Dendritic cell treated with granulocyte-macrophage colony-stimulating factor and Interleukin-4, amounts not matched to agents 40 ng/mL and 50 ng/mL, for 4 days (primary cell): ENCODE measurements around the gene FARS2.

Experiments
- H3K27ac Mint-ChIP-seq: one replicate; pipeline ENCODE4 v1.8.0; 2022; ENCODE audit warnings: mild to moderate bottlenecking, mixed read lengths
- H3K27me3 Mint-ChIP-seq: one replicate; pipeline ENCODE4 v1.8.0; 2022; ENCODE audit warnings: mild to moderate bottlenecking, mixed read lengths
- H3K36me3 Mint-ChIP-seq: one replicate; pipeline ENCODE4 v1.8.0; 2022; ENCODE audit warnings: low read depth, mixed read lengths
- H3K4me1 Mint-ChIP-seq: one replicate; pipeline ENCODE4 v1.8.0; 2022; ENCODE audit warnings: low read depth, mixed read lengths
- H3K4me3 Mint-ChIP-seq: one replicate; pipeline ENCODE4 v1.8.0; 2022; ENCODE audit warnings: mild to moderate bottlenecking, moderate library complexity, mixed read lengths
- H3K9me3 Mint-ChIP-seq: one replicate; pipeline ENCODE4 v1.8.0; 2022; ENCODE audit warnings: mixed read lengths
- intact Hi-C: fragments of 100-400 bp; cut with micrococcal nuclease; formaldehyde crosslinking; loops from one replicate; pipeline ENCODE4 v1.15.0; 2022

Gene FARS2

DNA sequence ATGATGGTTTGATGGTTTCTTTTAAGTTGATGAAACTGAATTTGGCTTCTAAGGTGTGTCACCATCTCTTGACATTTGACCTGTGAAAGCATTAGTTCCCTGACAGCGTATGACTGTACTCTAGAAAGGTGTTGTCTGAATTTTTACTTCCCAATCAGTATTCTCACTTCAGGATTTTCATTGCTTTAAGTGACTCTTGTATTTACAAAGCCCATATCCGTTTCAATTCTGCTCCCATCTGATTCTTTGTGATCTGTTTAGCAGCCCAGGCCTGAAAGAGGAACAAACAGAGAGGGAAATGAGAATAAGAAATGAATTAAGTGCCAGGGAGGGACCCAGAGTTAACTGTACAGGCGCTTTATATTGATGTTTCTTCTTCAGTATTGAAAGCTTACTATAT, 73.7 kb downstream of the FARS2 start:
- H3K27me3 Mint-ChIP-seq, result no peaks in the 10 kb centered on the region
- intact Hi-C loops, result no loop called here
- H3K4me3 Mint-ChIP-seq, result no peak overlapping the region
- peaks cover 53% of the 10 kb centered on the region for H3K4me1 Mint-ChIP-seq
- H3K36me3 Mint-ChIP-seq, result no peaks in the 10 kb centered on the region
- H3K27ac Mint-ChIP-seq, result peak overlapping the region; percentile 67
- H3K9me3 Mint-ChIP-seq, result no peaks in the 10 kb centered on the region

DNA sequence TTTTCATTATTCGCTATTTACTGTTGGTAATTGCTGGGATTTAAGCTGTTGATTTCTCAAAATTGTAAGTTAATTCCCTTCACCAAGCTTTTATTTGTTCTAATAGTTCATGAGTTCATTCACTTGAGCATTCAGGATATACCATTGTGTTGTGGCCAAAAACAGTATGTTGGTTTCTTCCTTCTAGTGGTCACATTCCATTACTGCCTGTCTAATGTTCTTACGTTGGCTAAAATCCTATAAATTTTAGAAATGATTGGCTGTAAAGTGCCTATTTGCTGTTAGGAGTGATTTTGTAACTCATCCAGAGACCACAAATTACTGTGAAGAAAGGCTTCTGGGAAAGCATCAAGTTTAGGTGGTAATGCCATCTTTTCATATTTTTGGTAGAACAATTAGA, 76.3 kb downstream of the FARS2 start:
- intact Hi-C loops, result no loop called here
- no peaks in the 10 kb centered on the region for H3K9me3 Mint-ChIP-seq
- no peaks in the 10 kb centered on the region for H3K36me3 Mint-ChIP-seq
- no peak overlapping the region for H3K27ac Mint-ChIP-seq
- H3K4me3 Mint-ChIP-seq, result no peak overlapping the region
- H3K27me3 Mint-ChIP-seq, result no peaks in the 10 kb centered on the region
- H3K4me1 Mint-ChIP-seq, result peaks cover 39% of the 10 kb centered on the region

DNA sequence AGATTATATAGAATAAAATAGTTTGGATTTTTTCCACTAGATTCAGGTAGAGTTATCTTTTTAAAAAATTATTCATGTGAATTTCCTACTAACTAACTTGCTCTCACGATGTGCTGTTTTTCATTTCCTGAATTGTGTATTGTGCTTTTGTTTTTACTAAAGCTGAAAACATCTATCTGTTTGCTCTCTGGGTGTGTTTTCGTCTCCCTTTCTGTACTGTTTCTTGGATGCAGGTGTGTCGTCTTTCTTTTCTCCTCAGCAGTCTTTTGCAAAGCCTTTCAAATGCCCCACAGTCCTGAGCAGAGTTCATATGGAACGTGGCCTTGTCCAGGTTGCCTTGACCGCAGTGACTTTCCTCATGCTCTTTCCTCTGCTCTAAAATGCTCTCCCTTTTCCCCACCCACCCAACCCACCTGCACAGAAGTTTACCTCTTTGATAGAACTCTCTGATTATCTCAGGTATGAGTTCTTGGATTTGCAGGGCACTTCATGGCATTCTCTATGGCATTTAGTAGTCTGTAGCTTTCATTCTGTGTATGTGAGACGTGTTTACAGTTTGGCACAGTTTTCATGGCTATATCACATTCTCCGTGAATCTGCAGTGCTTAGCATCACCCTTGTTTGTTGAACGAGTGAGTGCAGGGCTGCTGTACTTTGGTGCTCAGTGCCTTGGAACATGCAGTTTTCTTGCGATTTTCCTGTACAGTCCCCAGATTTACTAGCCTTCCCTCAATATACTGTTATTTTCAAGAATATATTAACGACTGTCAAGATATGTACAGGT, 77.1 kb downstream of the FARS2 start:
- H3K36me3 Mint-ChIP-seq, result no peaks in the 10 kb centered on the region
- H3K4me1 Mint-ChIP-seq, result peaks cover 31% of the 10 kb centered on the region
- H3K4me3 Mint-ChIP-seq, result no peak overlapping the region
- no peaks in the 10 kb centered on the region for H3K9me3 Mint-ChIP-seq
- peak overlapping the region; percentile 7 for H3K27ac Mint-ChIP-seq
- no peaks in the 10 kb centered on the region for H3K27me3 Mint-ChIP-seq
- intact Hi-C loops, result no loop called here

DNA sequence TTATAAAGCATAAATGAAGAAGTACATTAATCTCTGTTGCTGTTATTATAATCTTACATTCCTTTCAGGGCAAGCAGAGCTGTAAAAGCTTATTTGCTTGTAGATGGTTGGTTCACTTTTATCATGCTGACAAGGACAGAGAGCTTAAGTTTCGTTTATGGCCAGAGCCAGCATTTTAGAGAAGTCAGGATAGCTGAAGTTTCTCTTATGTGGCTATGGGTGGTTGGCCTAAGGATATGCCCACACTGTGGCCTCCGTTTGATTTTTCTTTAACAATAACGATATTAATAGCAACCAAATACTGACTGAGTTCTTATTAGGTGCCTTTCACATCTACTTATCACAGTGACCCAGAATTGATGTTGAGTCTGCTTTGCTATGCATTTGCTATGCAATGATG, 78.5 kb downstream of the FARS2 start:
- Mint-ChIP-seq H3K9me3 (no peaks in the 10 kb centered on the region), H3K4me1 (peaks cover 28% of the 10 kb centered on the region), H3K36me3 (no peaks in the 10 kb centered on the region), H3K27me3 (no peaks in the 10 kb centered on the region), H3K4me3 (no peak overlapping the region), H3K27ac (no peak overlapping the region)
- intact Hi-C loops, result no loop called here

DNA sequence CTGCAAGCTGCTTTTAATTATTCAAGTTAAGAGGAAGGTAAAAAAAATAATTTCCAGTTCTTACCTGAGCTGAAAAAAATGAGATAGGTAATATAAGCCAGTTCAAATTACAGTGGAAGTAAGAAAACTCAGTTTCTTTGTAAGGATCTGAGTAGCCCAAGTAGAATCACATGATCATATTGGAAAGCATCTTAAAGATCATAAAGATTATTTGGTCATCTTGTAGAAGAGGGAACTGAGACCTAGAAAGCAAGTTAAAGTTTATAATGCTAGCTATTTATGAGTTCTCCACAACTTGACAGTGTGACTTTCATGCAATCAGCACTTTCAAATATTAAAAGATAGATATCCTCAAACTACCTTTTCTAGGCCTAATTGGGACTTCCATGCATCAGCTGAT, 80.5 kb downstream of the FARS2 start:
- no peak overlapping the region for H3K27ac Mint-ChIP-seq
- no peaks in the 10 kb centered on the region for H3K36me3 Mint-ChIP-seq
- intact Hi-C loops, result no loop called here
- H3K27me3 Mint-ChIP-seq, result no peaks in the 10 kb centered on the region
- no peak overlapping the region for H3K4me3 Mint-ChIP-seq
- H3K9me3 Mint-ChIP-seq, result no peaks in the 10 kb centered on the region
- H3K4me1 Mint-ChIP-seq, result peaks cover 15% of the 10 kb centered on the region

DNA sequence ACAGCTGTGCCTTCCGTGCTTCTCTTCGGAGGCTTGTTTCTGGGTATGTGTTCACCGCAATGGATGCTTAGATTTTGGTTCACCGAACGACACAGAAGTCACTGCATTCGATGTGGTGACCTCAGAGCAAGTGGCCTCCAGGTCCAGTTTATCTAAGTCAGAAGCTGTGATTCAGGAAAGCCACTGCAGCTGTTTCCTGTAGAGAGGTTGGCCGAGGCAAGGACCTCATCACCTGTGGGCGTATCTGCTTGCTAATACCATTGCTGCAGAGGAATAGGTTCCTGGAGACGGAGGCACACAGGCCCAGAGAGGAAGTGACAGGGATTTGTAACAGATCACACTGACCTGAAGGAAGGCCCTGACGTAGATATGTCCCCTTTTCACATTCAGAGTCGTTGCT, 82.7 kb downstream of the FARS2 start:
- peaks cover 9% of the 10 kb centered on the region for H3K4me1 Mint-ChIP-seq
- no peaks in the 10 kb centered on the region for H3K27me3 Mint-ChIP-seq
- H3K27ac Mint-ChIP-seq, result peak overlapping the region; percentile 36
- intact Hi-C loops, result no loop called here
- H3K4me3 Mint-ChIP-seq, result no peak overlapping the region
- H3K9me3 Mint-ChIP-seq, result no peaks in the 10 kb centered on the region
- no peaks in the 10 kb centered on the region for H3K36me3 Mint-ChIP-seq

DNA sequence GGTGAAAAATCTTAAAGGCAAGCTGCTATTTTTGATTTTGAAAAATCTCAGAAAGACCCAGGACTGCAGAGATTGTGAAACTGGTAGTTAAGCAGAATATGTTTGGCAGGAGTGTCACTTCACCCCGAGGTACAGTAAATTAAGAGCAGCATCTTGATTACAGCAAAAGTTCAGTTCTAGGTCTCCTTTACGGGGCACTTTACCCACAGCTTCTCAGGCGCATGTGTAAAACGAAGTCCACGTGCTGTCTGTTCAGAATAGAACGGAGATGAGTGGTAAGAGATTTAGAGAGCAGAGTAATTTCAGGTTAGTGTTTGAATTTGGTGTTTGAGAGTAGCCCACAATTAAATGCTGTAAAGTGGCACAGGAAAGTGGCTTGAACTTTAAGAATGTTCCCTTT, 84.0 kb downstream of the FARS2 start:
- Mint-ChIP-seq H3K9me3 (no peaks in the 10 kb centered on the region), H3K27ac (no peak overlapping the region), H3K27me3 (no peaks in the 10 kb centered on the region), H3K4me3 (no peak overlapping the region), H3K4me1 (peaks cover 9% of the 10 kb centered on the region), H3K36me3 (no peaks in the 10 kb centered on the region)
- intact Hi-C loops, result no loop called here

DNA sequence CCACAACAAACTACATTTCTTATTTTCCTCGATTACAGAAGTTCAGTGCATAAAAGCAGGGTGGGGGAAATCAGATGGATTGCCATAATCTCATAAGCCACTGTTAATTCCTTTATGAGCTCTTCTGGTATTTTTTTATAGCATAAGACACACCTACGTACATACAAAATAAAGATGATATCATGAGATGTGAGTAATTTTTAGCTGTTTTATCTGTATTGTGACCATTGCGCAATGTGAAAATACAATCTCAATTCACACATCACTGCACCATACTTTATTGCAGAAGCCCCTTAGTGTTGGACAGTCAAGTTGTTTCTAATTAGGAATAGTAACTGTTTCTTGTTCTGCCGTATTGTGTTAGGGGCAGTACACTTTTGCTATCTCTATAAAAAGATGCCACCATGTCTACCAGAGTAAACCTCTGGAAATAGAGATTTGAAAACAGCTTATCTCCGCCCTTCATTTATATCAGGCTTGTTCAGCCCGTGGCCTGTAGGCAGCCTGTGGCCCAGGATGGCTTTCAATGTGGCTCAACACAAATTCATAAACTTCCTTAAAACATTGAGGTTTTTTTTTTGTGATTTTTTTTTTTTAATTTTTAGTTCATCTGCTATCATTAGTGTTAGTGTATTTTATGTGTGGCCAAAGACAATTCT, 90.4 kb downstream of the FARS2 start:
- H3K4me3 Mint-ChIP-seq, result no peak overlapping the region
- no peak overlapping the region for H3K27ac Mint-ChIP-seq
- no peaks in the 10 kb centered on the region for H3K4me1 Mint-ChIP-seq
- H3K27me3 Mint-ChIP-seq, result no peaks in the 10 kb centered on the region
- intact Hi-C loops, result no loop called here
- H3K9me3 Mint-ChIP-seq, result no peaks in the 10 kb centered on the region
- no peaks in the 10 kb centered on the region for H3K36me3 Mint-ChIP-seq

DNA sequence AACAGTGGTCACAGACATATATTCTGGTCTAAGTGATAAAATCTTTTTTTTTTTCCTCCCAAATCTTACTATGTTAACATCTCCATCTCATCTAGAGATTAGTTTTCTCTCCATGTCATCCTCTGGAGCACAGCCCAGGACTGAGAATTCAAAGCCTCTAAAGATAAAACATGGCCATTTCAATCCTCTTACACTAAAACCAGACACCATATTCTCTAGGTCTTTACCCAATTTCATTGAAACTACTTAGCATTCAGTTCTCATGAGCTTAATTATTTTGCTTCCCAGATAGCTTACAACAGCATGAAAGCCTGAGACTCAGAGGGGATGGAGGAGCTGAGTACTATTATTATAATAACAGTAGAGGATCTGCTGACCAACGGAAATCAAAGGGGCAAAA, 92.7 kb downstream of the FARS2 start:
- no peak overlapping the region for H3K27ac Mint-ChIP-seq

DNA sequence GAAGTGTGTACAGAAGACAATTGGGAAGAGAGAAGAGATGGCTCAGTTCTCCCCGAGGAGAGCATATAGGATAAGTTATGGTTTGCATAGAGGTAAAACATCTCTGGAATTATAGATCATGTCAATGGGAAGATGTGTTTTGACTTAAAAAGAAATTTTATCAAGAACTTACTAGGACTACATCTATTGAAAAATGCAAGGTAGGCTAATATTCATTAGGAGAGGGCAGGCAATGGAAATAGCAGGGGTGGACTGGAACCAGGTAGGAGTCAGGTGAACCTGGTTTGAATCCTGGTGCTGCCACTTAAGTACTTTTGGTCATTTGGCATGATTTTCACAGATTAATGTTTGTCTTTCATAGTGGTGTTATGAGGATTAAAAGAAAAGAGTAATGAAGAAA, 96.2 kb downstream of the FARS2 start:
- H3K36me3 Mint-ChIP-seq, result no peaks in the 10 kb centered on the region
- intact Hi-C loops, result no loop called here
- no peak overlapping the region for H3K27ac Mint-ChIP-seq
- no peaks in the 10 kb centered on the region for H3K9me3 Mint-ChIP-seq
- H3K27me3 Mint-ChIP-seq, result no peaks in the 10 kb centered on the region
- H3K4me1 Mint-ChIP-seq, result no peaks in the 10 kb centered on the region
- no peak overlapping the region for H3K4me3 Mint-ChIP-seq

More for the DNA sequence above, 92.7 kb downstream of the FARS2 start:
- no peak overlapping the region for H3K4me3 Mint-ChIP-seq
- H3K4me1 Mint-ChIP-seq, result no peaks in the 10 kb centered on the region
- no peaks in the 10 kb centered on the region for H3K36me3 Mint-ChIP-seq
- intact Hi-C loops, result no loop called here
- H3K9me3 Mint-ChIP-seq, result no peaks in the 10 kb centered on the region
- H3K27me3 Mint-ChIP-seq, result no peaks in the 10 kb centered on the region

DNA sequence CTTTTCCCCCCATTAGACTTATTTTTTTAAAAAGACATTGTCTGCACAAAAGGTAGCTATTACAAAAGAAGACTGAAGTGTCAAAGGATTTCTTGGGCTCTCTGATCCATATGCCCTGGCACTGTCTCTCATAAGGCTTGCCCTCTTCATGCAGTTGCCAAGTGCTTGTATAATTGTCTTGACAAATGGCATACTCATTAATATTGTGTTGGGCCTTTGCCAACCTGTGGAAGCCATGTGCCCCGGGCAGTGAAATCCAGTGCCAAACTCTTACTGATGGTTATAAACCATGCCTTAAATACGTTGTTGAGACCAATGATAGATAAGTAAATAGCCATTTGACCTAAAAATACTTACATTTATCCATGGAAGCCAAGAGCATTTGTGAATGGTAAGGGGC, 98.1 kb downstream of the FARS2 start:
- Mint-ChIP-seq H3K9me3 (no peaks in the 10 kb centered on the region), H3K4me1 (no peaks in the 10 kb centered on the region), H3K27me3 (no peaks in the 10 kb centered on the region), H3K4me3 (no peak overlapping the region), H3K27ac (no peak overlapping the region), H3K36me3 (no peaks in the 10 kb centered on the region)
- intact Hi-C loops, result no loop called here

DNA sequence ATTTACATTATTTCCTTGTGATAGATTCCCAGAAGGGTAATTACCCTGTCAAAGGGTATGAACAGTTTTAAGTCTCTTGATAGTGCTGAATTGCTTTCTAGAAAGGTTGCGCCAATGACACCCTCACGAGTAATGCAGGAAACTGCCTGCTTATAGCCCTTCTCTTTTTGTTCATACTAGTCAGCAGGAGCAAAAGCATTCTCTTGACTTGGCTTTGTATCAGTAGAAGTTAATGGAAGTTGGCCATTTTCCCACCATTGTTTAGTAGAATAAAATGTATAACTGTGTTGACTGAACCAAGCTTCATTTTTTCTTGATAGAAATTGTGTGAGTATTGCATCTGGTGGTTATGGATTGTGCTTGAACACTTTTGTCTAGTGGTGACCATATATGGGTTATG, 100.1 kb downstream of the FARS2 start:
- intact Hi-C loops, result no loop called here
- no peaks in the 10 kb centered on the region for H3K9me3 Mint-ChIP-seq
- no peaks in the 10 kb centered on the region for H3K4me1 Mint-ChIP-seq
- H3K27me3 Mint-ChIP-seq, result no peaks in the 10 kb centered on the region
- no peak overlapping the region for H3K4me3 Mint-ChIP-seq
- H3K36me3 Mint-ChIP-seq, result no peaks in the 10 kb centered on the region
- no peak overlapping the region for H3K27ac Mint-ChIP-seq

DNA sequence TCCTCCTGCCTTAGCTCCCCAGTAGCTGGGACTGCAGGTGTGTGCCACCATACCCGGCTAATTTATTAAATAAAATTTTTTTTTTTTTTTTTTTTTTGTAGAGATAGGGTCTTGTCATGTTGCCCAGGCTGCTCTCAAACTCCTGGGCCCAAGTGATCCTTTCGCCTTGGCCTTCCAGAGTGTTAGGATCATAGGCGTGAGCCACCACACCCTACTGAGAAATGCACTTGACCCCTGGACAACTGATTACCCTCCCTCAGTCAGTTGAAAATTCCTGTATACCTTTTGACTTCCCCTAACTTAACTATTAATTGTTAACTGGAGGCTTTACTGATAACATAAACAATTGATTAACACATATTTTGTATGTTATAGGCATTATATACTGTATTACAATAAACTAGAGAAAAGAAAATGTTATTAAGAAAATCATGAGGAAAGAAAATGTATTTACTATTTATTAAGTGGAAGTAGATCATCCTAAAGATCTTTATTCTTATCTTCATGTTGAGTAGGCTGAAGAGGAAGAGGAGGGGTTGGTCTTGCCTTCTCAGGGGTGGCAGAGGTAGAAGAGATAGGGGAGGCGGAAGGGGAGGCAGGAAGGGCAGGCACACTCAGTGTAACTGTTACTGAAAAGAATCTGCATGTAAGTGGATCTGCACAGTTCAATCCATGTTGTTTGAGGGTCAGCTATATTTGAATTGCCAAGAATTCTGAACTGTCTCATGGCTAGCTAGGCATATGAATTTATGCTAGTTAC, 104.3 kb downstream of the FARS2 start:
- Mint-ChIP-seq H3K4me1 (no peaks in the 10 kb centered on the region), H3K9me3 (no peaks in the 10 kb centered on the region), H3K36me3 (peaks cover 20% of the 10 kb centered on the region), H3K4me3 (no peak overlapping the region), H3K27me3 (no peaks in the 10 kb centered on the region), H3K27ac (no peak overlapping the region)
- intact Hi-C loops, result no loop called here

DNA sequence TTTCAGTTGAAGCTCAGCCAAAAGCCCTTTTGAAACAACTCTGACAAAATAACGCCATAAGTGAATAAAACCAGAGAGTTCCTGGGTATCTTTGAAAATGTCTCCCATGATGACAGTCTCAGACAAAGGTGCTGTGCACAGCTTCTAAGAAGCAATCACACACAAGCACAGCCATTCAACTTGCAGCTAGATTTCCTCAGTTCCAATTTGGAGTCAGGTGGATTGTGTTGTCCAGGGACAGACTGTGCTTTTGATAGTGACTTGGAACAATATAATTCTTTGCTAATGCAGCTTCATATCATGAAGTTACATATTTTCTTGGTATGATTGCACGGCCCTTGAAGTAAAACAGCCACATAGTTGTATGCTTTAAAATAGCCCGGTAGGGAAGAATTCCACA, 105.6 kb downstream of the FARS2 start:
- intact Hi-C loops, result no loop called here
- no peaks in the 10 kb centered on the region for H3K9me3 Mint-ChIP-seq
- no peaks in the 10 kb centered on the region for H3K4me1 Mint-ChIP-seq
- H3K36me3 Mint-ChIP-seq, result peaks cover 20% of the 10 kb centered on the region
- H3K27ac Mint-ChIP-seq, result no peak overlapping the region
- no peak overlapping the region for H3K4me3 Mint-ChIP-seq
- no peaks in the 10 kb centered on the region for H3K27me3 Mint-ChIP-seq
